Smooth muscle cell (in vitro differentiated cells): ENCODE results near the gene NANOS2. TPM values are rescaled to one million over a fixed set of nuclear protein-coding genes. Genes with fewer than 3 reads are reported as not detected.
A peak's percentile ranks its signal among the peaks of the same experiment; 100 is the strongest.
"Not testable (repeated sequence)": the region's sequence is repeated elsewhere in the genome, so short reads cannot be mapped to it uniquely, and the experiment has no call there.

Experiments used
- DNase-seq: peaks from one replicate; lab custom pipeline; 2025; ENCODE audit not compliant: unreplicated experiment; lab: John Stamatoyannopoulos, UW
- H2AFZ ChIP-seq: fragments of 200-600 bp; sonication (generic); 2 replicates; pipeline ENCODE4 v1.6.0; 2016; ENCODE audit warnings: antibody characterized with exemption, low read depth, mild to moderate bottlenecking
- H3F3A ChIP-seq: fragments of 200-600 bp; sonication (generic); 2 replicates; pipeline ENCODE4 v1.6.0; 2017; ENCODE audit warnings: antibody characterized with exemption, low read depth
- H3K27ac ChIP-seq: fragments of 200-600 bp; sonication (generic); 2 replicates; pipeline ENCODE4 v1.5.1; 2016; ENCODE audit warnings: low read depth, mild to moderate bottlenecking
- H3K27me3 ChIP-seq: fragments of 200-600 bp; sonication (generic); 2 replicates; pipeline ENCODE4 v1.6.1; 2016; ENCODE audit warnings: low read depth, mild to moderate bottlenecking
- H3K36me3 ChIP-seq: fragments of 200-600 bp; sonication (generic); 2 replicates; pipeline ENCODE4 v1.5.1; 2016; ENCODE audit warnings: low read depth
- H3K4me1 ChIP-seq: fragments of 200-600 bp; sonication (generic); 2 replicates; pipeline ENCODE4 v1.5.1; 2016; ENCODE audit warnings: low read depth
- H3K4me2 ChIP-seq: fragments of 200-600 bp; sonication (generic); 2 replicates; pipeline ENCODE4 v1.6.0; 2016; ENCODE audit warnings: mild to moderate bottlenecking
- H3K4me3 ChIP-seq: fragments of 200-600 bp; sonication (generic); 2 replicates; pipeline ENCODE4 v1.5.1; 2016; ENCODE audit warnings: mild to moderate bottlenecking
- H3K79me2 ChIP-seq: fragments of 200-600 bp; sonication (generic); 2 replicates; pipeline ENCODE4 v1.6.0; 2016; ENCODE audit warnings: low read depth, mild to moderate bottlenecking
- H3K9ac ChIP-seq: fragments of 200-600 bp; sonication (generic); 2 replicates; pipeline ENCODE4 v1.6.0; 2016; ENCODE audit warnings: low read depth
- H3K9me3 ChIP-seq: fragments of 200-600 bp; sonication (generic); replicated peaks from 2 replicates; pipeline ENCODE4 v1.5.1; 2016; ENCODE audit warnings: low read depth
- H4K20me1 ChIP-seq: fragments of 200-600 bp; sonication (generic); 2 replicates; pipeline ENCODE4 v1.6.0; 2016; ENCODE audit warnings: low read depth
- WGBS: methylation state at CpG from one replicate; pipeline ENCODE4 v1.1.7; 2016; ENCODE audit warnings: low lambda C conversion rate; 5-methylcytosine and 5-hydroxymethylcytosine counted together
- polyA plus RNA-seq: library from polyadenylated mRNA; unstranded; fragments of >200 nt; fragmentation: Nextera tagmentation; extraction: Ambion mirVana; gene quantifications from 2 replicates; pipeline ENCODE4 v1.2.1, GENCODE V29; 2016
- total RNA-seq: library from RNA; depleted of rRNA; stranded (reverse); fragments of >200 nt; gene quantifications from 2 replicates; pipeline ENCODE4 v1.2.3, GENCODE V29; 2014
- TF ChIP-seq, protein P1 (sequence below): fragments of 200-600 bp; sonication (generic); IDR thresholded peaks from 2 replicates; pipeline ENCODE4 v1.5.1; 2017; ENCODE audit warnings: borderline replicate concordance, mild to moderate bottlenecking, antibody characterized with exemption; ENCODE audit not compliant: insufficient read depth, poor library complexity, severe bottlenecking

The NANOS2 gene
- total and polyA plus RNA-seq, 2 experiments from 2014 or later = not detected

- H3F3A ChIP-seq = no peaks in the 10 kb centered on the region
- H3K4me3 ChIP-seq = no peak overlapping the region
- H3K36me3 ChIP-seq = no peaks in the 10 kb centered on the region
- DNase-seq = no peak
- H3K9ac ChIP-seq = no peak overlapping the region
- no peak overlapping the region for H3K27ac ChIP-seq
- H3K9me3 ChIP-seq = no peaks in the 10 kb centered on the region
- TF ChIP-seq, protein P1, sequence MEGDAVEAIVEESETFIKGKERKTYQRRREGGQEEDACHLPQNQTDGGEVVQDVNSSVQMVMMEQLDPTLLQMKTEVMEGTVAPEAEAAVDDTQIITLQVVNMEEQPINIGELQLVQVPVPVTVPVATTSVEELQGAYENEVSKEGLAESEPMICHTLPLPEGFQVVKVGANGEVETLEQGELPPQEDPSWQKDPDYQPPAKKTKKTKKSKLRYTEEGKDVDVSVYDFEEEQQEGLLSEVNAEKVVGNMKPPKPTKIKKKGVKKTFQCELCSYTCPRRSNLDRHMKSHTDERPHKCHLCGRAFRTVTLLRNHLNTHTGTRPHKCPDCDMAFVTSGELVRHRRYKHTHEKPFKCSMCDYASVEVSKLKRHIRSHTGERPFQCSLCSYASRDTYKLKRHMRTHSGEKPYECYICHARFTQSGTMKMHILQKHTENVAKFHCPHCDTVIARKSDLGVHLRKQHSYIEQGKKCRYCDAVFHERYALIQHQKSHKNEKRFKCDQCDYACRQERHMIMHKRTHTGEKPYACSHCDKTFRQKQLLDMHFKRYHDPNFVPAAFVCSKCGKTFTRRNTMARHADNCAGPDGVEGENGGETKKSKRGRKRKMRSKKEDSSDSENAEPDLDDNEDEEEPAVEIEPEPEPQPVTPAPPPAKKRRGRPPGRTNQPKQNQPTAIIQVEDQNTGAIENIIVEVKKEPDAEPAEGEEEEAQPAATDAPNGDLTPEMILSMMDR = no peak
- no peaks in the 10 kb centered on the region for H3K79me2 ChIP-seq
- H3K4me2 ChIP-seq = no peak overlapping the region
- H4K20me1 ChIP-seq = no peaks in the 10 kb centered on the region
- H2AFZ ChIP-seq = no peak overlapping the region
- H3K4me1 ChIP-seq = no peaks in the 10 kb centered on the region
- H3K27me3 ChIP-seq = no peaks in the 10 kb centered on the region
- 92% methylated on average over 5 of the region's 5 CpGs for WGBS
These were observed 43.8 kb downstream of the NANOS2 start for GRCh38 chr19:45870798-45871197.

- not testable (repeated sequence) for H3K9ac ChIP-seq, H3F3A ChIP-seq, H3K4me3 ChIP-seq, H3K27ac ChIP-seq, H2AFZ ChIP-seq, H3K79me2 ChIP-seq, H3K4me1 ChIP-seq, DNase-seq, H3K9me3 ChIP-seq, H4K20me1 ChIP-seq, H3K36me3 ChIP-seq, H3K4me2 ChIP-seq
- peaks cover 12% of the 10 kb centered on the region for H3K27me3 ChIP-seq
- WGBS = 88% methylated on average over 4 of the region's 4 CpGs
These were observed 47.3 kb downstream of the NANOS2 start for GRCh38 chr19:45867241-45867640.

GRCh38 chr19:45866400-45867176, 48.0 kb downstream of the NANOS2 start:
- TF ChIP-seq, protein P1 = no peak
- no peaks in the 10 kb centered on the region for H4K20me1 ChIP-seq
- peaks cover 7% of the 10 kb centered on the region for H3K79me2 ChIP-seq
- H3F3A ChIP-seq = no peaks in the 10 kb centered on the region
- H2AFZ ChIP-seq = no peak overlapping the region
- peaks cover 5% of the 10 kb centered on the region for H3K4me1 ChIP-seq
- no peak overlapping the region for H3K4me2 ChIP-seq
- H3K9ac ChIP-seq = no peak overlapping the region
- H3K27me3 ChIP-seq = peaks cover 12% of the 10 kb centered on the region
- no peak overlapping the region for H3K27ac ChIP-seq
- H3K4me3 ChIP-seq = peak overlapping the region; percentile 21
- no peaks in the 10 kb centered on the region for H3K36me3 ChIP-seq
- 83% methylated on average over 11 of the region's 11 CpGs for WGBS
- DNase-seq = no peak
- H3K9me3 ChIP-seq = no peaks in the 10 kb centered on the region

DNA sequence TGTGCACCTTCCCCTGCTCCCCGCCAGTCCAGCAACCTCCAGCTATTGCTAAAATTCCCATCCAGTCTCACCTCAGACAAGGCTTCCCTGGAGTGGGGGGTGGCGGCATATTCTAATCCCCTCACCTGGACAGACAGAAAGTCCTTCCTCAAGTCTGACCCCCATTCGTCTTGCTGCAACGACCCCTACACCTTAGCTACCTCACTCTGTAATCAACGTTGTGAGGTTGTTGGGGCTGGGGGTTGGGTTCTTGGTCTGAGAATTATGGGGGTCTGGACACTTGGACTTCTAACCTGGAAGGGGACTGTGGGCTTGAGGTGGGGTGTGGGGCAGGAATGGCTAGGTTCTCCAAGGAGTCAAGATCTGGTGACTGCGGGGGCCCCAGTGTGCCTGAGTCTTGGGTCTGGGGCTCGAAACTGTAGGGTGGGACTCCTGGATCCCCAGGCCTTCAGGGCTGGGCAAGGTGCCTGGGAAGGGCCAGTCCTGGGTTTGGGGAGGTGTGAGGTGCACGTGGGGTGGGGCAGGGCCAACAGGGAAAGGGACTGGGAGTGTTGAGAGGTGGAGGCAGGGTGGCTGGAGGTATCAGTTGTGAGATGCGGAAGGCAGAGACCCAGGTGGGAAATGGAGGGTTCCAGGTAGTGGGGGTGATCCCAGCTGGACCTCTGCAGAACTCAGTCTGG, 49.2 kb downstream of the NANOS2 start:
- Histone ChIP-seq H3K36me3 (no peaks in the 10 kb centered on the region), H2AFZ (no peak overlapping the region), H3K9me3 (no peaks in the 10 kb centered on the region), H3K4me2 (no peak overlapping the region), H3K4me3 (peak overlapping the region; percentile 69), H3K9ac (no peak overlapping the region), H3K79me2 (peaks cover 19% of the 10 kb centered on the region), H4K20me1 (peaks cover 3% of the 10 kb centered on the region), H3F3A (no peaks in the 10 kb centered on the region), H3K27me3 (peaks cover 12% of the 10 kb centered on the region), H3K27ac (no peak overlapping the region), H3K4me1 (peaks cover 5% of the 10 kb centered on the region)
- WGBS = 71% methylated on average over 9 of the region's 9 CpGs
- DNase-seq = no peak
- TF ChIP-seq, protein P1 = no peak
